Stimulated activated CD4-positive, alpha-beta T cell treated with anti-CD3 and anti-CD28 coated beads, Interleukin-15, amount 100 ng/mL, for 24 hours (primary cell): ENCODE measurements around the gene RLN3.

Source experiments
- DNase-seq: peaks from one replicate; pipeline ENCODE4 v3.0.0-alpha.2; 2020

Gene RLN3, protein sequence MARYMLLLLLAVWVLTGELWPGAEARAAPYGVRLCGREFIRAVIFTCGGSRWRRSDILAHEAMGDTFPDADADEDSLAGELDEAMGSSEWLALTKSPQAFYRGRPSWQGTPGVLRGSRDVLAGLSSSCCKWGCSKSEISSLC

DNA sequence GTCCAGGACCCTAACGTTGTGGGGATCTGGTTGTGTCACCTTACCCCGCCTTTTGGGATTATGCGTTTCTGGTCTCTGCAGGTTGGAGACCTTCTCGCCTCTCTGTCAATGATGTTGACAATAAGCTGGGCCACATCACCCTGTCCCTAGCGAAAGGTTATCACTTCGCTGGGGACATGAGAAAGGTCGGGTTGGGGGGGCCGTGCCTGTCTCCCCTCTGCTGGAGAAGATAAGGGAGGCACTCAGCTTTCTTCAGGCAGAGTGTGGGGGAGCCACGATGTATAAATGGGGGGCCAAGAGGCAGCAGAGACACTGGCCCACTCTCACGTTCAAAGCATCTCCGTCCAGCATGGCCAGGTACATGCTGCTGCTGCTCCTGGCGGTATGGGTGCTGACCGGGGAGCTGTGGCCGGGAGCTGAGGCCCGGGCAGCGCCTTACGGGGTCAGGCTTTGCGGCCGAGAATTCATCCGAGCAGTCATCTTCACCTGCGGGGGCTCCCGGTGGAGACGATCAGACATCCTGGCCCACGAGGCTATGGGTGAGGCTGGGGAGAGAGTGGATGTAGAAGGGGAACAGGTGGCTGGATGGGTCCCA lies at the start of gene RLN3:
TSS of gene RLN3 (plus strand) at position 293 of the 595 bp plus-strand sequence. CDS start at position 350, 57 bp downstream.
- DNase-seq, result no peak

DNA sequence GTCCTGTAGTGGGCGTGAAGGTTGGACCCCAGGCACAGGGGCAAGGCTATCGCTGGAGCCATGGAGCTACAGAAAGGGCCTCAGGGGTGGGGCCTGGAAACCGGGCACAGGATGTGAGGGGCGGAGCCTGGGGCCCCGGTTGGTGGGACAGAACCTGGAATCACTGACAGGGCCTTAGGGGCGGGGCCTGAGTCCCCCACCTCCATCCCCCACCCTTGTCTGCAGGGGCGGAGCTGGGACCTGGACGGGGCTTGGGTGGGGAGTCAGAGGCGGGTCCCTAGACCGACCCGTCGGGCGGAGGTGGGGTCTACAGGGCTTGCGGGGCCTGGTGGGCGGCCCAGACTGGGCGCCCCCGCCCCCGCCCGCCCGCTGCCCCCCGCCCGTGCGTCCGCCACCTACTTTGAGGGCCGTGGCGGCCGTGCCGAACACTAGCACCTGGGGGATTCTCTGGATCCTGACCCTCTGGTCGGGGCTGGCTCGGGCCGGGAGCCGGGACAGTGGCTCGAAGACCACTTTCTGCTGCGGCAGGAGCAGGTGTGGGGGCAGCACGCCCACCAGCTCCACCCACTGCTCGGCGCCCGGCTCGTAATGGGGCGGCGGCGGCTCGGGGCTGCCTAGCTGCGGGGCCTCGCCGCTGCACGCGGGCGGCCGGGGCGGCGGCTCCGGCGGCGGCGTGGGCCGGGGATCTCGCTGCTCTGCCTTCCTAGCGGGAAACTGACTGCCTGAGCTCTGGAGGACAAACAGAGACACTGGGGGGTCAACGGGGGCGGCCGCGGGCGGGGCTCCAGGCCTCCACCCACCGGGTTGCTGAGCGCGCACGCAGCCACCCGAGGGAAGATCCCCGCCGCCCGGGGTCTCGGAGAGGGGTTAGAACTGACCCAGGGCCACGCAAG lies 49.4 kb upstream of the RLN3 start:
- peak; percentile 58 for DNase-seq

DNA sequence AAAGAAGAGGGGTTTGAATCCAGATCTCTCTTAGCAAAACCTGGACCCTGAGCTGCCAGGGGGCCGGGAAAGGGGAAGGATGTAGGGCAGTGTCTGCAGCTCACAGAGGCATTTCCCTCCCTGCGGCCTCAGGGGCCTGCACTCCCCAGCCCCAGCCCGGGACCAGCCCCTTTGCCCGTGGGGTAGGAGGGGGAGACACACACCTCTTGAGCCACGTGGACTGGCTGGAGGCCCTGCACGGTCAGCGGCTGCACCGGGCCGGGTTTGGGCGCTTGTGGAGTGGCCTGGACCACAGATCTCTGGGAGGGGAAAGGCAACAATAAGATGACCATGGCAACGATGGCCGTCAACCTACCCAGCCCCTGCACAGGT lies 48.7 kb upstream of the RLN3 start:
- no peak for DNase-seq

DNA sequence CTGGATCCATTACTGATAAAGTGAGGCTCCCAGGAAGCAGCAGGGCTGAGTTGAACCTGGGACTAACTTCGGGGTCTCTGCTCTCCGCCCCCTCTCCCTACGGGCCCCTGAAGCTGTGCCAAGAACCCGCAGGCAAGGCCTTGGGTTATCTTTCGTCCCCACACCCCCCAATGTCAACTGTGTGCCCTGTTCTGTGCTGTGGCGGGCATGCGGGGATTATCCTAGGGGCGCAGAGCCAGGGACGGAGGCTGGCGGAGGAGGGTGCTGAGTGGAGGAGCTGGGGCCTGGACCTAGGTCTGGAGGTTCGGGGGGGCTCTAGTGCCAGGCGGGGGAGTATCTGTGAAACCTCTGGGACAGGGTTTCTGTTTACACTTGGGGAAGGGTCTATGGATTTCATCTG lies 48.3 kb upstream of the RLN3 start:
- no peak for DNase-seq

DNA sequence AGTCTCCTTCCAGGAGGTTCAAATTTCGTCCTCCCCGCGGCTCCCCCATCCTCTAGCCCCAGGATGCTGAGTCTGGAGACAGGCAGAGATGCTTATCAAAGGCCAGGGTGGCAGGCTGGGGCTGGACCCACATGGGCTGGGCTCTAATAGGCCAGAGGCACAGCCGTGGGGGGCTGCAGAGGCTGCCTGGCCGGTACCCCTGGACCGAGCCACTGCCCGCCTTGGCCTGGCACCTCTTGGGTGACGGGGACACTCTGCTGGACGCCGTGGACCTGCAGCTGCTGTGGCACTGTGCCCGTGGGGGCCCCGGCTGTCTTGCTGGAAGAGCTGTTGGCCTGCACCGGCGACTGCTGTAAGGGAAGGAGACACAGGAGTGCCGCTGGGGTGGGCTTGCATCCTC lies 47.6 kb upstream of the RLN3 start:
- no peak for DNase-seq

DNA sequence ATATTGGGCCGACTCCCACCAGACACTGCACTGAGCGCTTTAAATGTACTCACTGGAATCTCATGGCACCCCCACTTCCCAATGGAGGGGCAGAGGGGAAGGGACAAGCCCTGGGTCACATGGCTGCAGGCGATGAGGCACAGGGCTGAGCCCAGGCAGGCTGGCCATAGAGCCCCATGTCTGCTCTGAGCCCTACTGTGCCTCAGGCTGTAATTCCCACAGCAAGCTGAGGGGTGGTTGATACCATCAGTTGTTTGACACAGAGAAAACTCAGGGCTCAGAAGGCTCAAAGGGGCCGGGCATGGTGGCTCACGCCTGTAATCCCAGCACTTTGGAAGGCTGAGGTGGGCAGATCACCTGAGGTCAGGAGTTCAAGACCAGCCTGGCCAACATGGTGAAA lies 46.9 kb upstream of the RLN3 start:
- DNase-seq, result no peak

DNA sequence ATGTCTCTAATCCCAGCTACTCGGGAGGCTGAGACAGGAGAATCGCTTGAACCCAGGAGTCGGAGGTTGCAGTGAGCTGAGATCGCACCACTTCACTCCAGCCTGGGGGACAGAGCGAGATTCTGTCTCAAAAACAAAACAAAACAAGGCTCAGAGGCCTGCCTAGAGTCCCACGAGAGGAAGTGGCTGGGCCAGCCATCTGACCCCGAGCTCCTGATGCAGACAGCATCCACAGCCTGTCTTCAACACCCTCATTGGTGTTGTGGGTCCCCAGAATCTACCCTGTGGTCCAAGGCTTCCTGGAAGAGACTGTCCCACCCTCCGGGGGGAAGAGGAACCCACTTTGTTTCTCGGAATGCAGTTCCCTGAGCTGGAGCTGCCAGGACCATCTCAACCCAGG lies 46.5 kb upstream of the RLN3 start:
- no peak for DNase-seq

DNA sequence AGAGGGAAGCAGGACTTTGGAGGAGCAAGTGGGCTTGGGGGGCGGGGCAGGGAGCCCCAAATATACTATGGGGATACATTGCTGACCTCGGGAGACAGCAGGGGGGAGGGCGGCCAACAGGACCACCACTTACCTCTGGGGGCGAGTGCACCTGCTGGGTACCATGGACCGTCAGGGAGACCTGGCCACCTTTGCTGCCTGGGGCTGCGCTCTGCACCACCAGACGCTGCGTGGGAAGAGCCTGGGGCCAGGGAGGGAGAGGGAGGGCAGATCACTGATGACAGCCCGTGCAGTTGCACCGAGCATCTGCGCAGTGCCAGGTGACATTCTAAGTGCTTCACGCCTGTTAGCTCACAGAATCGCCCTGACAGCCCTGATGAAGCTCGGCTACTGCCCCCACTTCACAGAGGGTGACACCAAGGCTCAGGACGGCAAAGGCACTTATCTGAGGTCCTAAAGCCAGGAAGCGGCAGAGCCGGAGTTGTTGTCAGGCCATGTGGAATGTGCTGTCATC lies 45.9 kb upstream of the RLN3 start:
- no peak for DNase-seq

DNA sequence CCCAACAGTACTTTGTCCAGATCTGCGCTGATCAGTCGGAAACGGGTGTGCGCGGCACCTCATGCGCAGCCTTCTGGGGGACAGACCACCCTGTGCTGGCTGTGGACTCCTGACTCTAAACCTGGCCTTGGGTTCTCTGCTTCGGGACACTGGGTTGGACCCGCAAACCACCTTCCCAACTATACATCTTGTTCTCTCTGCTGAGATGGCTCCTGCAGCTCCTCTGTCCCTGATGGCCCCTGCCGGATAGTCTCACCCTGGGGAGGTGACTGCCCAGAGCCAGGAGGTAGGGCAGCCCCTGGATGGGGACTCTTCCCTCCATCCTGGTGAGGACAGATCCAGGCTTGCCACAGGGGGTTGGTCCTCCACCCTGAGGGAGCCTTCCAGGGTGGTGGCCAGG lies 45.2 kb upstream of the RLN3 start:
- no peak for DNase-seq

DNA sequence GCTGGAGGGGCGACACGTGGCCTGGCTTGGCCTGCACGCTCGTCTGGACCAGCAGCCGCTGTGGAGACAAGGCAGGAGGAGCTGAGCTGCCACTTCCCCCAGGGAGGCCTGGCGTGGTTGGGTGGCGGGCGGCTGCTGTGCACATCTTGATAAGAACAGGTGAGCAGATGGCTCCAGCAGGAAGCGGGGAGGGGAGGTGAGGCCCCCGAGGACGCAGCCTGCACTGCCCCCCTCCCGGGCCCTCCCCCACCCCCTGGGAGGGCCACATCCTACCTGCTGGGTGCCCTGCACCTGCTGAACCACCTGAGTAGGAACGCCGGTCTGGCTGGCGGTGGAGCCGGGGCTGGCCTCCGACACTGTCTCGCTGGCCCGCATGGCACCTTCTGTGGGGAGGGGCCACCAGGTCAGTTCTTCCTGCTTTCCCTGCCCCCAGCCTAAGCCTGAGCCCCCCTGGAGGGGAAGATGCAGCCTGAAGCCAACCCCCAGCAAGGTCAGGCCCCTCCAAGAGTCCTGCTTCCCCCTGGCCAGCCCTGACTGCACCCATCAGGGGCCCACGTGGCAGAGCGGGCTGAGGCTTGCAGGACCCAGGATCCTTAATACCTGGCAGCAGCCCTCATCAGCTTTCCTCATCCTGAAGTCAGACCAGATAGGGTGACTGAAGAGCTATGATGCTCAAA lies 44.6 kb upstream of the RLN3 start:
- DNase-seq, result no peak

DNA sequence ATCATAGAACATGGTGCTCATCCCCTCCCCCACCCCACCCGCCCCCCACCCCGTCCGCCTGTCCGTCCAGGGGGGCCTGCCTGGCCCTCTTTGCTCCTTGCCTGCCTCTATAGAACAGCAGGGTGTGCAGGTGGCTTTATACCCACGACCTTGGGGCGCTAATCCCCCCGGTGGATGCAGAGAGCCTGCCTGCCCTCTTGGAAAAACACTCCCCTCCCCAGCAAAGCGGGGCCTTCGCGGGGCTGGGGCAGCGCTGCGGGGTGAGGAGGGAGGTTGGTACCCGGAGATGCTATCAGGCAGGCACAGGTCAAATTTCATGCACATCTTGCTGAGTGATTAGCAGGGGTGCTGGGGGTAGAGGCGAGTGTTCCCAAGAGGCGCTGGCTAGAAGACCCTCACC lies 43.8 kb upstream of the RLN3 start:
- no peak for DNase-seq

DNA sequence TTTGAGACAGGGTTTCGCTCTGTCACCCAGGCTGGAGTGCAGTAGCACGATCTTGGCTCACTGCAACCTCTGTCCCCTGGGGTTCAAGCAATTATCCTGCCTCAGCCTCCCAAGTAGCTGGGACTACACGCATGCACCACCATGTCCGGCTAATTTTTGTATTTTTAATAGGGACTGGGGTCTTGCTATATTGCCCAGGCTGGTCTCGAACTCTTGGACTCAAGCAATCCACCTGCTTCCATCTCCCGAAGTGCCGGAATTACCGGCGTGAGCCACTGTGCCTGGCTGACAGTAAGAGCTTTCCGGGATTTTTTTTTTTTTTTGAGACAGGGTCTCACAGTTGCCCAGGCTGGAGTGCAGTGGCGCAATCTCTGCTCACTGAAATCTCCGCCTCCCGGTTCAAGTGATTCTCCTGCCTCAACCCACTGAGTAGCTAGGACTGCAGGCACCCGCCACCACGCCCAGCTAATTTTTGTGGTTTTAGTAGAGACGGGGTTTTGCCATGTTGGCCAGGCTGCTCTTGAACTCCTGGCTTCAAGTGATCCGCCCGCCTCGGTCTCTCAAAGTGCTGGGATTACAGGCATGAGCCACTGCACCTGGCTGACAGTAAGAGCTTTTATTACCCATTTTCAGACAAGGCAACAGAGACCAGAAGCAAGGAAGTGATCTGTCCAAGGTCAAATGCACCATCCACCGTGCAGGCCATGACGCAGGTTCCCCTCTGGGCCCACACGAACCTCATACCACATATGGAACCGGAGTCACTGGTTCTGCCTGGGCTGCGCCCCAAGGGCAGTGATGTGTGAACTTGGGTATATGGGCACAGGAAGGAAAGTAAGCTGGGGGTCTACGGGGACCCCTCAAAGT lies 42.8 kb upstream of the RLN3 start:
- DNase-seq, result peak; percentile 28

DNA sequence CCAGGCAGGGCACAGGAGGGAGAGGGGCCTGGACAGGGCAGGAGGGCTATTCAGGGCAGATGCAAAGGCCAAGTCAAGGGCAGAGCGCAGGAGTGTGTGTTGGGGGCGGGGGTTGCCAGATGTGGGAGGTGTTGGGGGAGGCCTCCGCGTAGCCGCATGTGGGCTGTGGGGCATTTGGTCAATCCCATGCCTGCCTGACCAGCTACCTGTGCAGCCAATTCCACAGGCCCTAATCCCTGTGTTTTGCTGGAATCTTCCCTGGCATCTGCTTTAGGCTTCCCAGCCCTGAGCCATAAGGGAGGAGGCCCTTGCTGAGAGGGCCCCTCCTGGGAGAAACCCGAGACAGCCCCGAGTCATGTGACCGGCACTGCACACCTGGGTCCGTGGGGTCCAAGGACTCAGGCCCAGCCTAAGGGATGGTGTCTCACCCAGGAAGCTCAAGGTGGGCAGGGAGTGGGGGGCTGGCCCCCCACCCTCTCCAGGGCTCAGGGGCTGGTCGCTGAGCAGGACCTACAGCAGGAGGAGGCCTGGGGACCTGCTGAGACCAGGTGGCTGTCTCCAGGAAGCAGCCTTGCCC lies 42.1 kb upstream of the RLN3 start:
- DNase-seq, result peak; percentile 42

DNA sequence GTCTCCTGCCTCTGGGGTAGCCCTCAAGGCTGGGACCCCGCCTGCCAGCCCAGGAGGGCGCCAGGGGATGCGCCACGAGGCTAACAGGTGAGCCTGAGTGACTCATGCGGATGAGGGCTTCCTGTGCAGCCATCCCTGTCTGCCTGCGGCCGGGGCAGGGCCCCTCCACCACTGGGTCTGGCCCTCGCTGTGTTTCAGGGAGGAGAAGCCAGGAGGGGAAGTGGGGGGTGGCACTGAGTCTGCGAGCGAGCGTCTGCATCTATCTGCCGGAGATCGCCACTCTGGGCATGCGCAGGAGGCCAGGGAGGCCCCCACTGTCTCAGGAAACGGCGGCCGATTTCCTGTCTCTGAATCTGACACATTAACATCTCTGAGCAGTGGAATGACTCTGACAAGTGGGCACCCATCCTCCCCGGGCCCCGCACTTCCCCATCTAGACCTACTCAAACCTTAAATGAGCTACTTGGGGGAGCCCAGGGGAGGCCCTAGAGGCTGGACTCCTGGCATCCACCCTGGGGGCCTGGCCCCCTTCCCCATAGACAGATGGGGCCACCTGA lies 41.5 kb upstream of the RLN3 start:
- DNase-seq, result peak; percentile 99

DNA sequence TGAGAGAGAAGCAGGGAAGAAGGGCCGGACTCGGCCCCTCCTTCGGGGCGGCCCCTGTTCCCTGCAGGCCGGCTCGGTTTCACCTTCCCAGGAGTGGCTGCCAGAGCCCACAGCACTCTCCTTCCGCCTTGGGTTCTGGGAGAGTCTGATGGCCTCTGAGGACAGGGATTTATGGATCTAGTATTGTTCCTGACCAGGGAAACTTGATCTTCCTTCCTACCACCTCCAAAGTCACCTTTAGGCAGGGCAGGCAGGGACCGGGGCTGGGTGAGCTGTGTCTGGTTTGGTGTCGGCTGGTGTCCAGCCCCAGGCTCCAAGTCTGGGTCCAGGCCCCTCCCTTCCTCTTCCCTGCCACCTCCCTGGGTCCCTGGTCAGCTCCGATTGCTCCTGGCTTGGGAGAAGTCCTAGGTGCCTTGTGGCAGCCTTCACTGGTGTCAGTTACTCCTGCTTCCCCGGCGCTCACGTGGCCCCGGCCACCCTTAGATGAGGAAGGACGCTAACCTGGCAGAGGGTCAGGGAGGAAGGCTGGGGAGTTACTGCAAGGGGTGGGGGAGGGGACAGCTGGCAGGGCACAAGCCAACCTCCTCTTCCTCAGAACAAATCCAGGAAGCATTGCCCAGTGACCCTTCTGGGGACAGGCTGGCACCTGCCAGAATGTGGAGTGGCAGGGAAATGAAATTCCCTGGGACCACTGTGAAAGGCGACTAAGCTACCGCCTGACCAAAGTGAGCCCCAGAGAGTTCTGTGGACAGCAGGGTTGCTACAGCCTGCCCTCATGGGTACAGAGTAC lies 40.7 kb upstream of the RLN3 start:
- DNase-seq, result no peak

DNA sequence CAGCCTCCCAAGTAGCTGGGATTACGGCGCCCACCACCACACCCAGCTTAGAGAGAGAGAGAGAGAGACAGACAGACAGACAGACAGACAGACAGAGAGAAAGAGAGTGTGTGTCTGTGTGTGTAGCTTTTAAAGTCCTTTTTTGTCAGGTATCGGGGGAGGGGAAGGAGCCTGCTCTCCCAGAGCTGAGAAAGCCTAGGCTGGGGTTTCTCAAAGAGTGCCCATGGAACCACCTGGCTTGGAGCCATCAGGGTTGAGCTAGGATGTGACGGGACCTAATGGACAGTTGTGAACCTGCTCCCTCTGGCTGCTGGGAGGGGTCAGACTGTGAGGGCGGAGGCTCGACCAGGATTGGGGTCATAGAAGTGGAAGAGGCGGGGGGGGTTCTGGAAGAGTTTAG lies 38.5 kb upstream of the RLN3 start:
- DNase-seq, result no peak

DNA sequence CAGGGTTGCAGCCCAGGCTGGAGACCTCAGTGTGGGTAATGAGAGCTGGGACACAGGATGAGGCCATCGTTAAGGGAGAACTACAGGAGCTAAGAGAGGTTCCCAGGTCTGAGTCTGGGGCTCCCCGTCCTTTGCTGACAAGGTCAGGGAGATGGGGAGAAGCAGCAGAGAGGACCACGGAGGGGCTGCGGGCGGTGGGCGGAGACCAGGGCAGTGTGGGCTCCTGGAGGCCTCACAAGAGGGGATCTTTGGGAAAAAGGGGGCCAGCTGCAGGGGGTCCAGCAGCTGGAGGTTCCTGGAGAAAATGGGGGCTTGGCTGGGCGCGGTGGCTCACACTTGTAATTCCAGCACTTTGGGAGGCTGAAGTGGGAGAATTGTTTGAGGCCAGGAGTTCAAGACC lies 37.9 kb upstream of the RLN3 start:
- no peak for DNase-seq

DNA sequence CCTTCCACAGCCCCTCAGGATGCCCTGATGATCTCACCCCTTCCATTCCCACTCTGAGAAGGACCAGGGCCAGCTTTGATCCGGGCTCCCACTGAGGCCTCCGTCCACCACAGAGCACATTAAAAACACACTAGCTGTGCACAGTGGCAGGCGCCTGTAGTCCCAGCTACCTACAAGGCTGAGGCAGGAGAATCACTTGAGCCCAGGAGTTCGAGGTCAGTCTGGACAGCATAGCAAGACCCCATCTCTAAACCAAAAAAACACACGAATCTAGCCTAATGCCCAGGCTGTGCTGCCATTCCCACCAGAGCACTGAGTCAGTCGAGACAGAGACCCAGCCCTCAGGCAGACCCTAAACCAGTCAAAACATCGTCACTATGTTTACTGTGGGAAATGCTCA lies 35.9 kb upstream of the RLN3 start:
- DNase-seq, result no peak

DNA sequence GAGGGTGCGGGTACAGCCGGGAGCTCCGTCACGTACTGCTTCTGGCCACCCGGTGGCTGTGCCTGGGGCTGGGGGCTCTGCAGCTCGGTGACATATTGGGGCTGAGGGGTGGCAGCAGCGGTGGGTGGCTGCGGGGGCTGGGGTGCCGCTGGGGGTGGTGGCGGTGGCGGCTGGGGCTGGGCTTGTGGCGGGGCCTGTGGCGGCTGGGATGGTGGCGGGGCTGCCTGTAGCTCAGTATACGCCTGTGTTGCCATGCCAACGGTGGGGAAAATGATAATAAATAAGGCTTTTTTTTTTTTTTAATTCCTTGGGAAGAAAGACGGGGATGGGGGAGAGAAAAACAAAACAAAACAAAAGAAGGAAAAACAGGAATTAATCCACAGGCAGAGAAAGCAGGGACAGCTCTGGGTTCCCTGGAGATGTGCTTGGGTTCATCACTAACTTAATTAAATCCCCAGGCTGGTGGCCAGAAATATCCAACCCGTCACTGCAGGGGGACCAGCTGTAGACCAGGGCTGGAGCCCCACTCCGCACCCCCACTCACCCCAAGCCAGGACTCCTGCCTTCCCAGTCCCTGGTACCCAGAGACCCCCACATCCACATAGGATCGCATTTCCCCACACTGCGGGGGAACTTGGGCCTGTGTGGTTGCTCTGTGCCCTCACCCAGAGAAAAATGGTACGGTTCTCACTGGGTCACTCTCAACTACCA lies 34.2 kb upstream of the RLN3 start:
- no peak for DNase-seq

DNA sequence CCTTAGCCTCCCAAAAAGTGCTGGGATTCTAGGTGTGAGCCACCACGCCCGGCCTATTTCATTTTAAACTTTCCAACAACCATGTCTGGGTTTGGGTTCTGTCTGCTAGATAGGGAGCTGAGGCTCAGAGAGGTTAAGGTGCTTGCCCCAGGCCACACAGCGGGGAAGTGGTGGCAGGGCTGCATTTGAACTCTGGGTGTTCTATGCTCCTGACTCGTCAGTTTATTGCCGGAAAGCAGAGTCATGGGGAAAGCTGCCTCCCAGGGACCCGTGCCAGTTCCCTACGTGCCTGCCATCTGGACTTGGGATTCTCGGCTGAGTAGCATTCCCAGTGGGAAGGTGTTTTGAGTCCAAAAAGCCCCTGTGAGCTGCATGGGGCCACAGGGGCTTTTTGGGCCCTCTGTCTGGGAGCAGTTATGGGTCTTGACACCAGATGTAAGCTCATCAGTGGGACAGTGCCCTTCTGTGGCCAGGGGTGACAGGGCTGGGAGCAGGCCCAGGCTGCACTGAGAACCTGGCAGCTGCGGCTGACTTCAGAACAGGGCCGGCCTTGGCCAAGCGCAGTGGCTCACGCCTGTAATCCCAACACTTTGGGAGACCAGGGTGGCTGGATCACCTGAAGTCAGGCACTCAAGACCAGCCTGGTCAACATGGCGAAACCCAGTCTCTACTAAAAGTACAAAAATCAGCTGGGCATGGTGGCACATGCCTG lies 32.8 kb upstream of the RLN3 start:
- no peak for DNase-seq
